ENCODE measurements around the gene STAT5B. TPM values are rescaled to one million over a fixed set of nuclear protein-coding genes. Genes with fewer than 3 reads are reported as not detected.

Gene STAT5B
- total and polyA plus RNA-seq, 9 of the 15 experiments (the other 6 are each of a cell fraction or from before 2014, with no cell fraction given), result 20.8 to 176 (median 92.4) TPM

- TF ChIP-seq ARID3A (IDR thresholded peaks at IDR 0.05; ENCODE audit: borderline replicate concordance, low read depth, low read length) (0 out of 2 replicates have a peak, but pooled peaks have one; percentile 22), KAT8 (IDR thresholded peaks at IDR 0.05; ENCODE audit: low read depth) (no peak), E2F5 (CRISPR knock-in tag; IDR thresholded peaks at IDR 0.05) (no peak), AFF1 (IDR thresholded peaks at IDR 0.05; ENCODE audit: low read depth in 1 of 2, partially characterized antibody in 2 of 2) (peak in 1 of 2 experiments; percentile 27), PKNOX1 (IDR thresholded peaks at IDR 0.05) (peak; percentile 74), ELF1 (tag; IDR thresholded peaks at IDR 0.05) (peak; percentile 63), KAT7 (CRISPR knock-in tag; IDR thresholded peaks at IDR 0.05; ENCODE audit: borderline replicate concordance) (0 out of 2 replicates have a peak, but pooled peaks have one; percentile 43), EP400 (IDR thresholded peaks at IDR 0.05) (peak; percentile 82; the same call in 1 of the 2 replicates), NONO (IDR thresholded peaks at IDR 0.05; ENCODE audit: low read depth in 2 of 2, low read length in 1 of 2) (peak in 1 of 2 experiments; percentile 10; a peak in 1 of 4 replicates), CTBP1 (IDR thresholded peaks at IDR 0.05; ENCODE audit: borderline replicate concordance) (peak; percentile 12), NCOA1 (IDR thresholded peaks at IDR 0.05; ENCODE audit: low read depth) (0 out of 2 replicates have a peak, but pooled peaks have one; percentile 54), FOSL1 (tag; conservative IDR thresholded peaks at IDR 0.05) (peak; percentile 95), ZNF165 (CRISPR knock-in tag; IDR thresholded peaks at IDR 0.05; ENCODE audit: borderline replicate concordance) (no peak; the same call in 1 of the 2 replicates), SIN3B (IDR thresholded peaks at IDR 0.05; ENCODE audit: low read depth) (no peak), MTA1 (IDR thresholded peaks at IDR 0.05; ENCODE audit: borderline replicate concordance) (peak; percentile 74; the same call in 1 of the 2 replicates)
These were observed 584 bp upstream of the STAT5B start (continued) for GRCh38 chr17:42276609-42277341.

Measured in K562 (cell line).